Mucosa of rectum (tissue), 2 donors: ENCODE measurements around the gene SLC39A7.

Experiments used
- H3K27ac ChIP-seq, 2 donors: one replicate each; pipeline ENCODE4 v1.7.0; 2013; ENCODE audit warnings: inconsistent platforms in 2 of 2, low read depth in 2 of 2, low read length in 2 of 2
- H3K27me3 ChIP-seq, 2 donors: one replicate each; pipeline ENCODE4 v1.7.0; 2013; ENCODE audit warnings: low read length in 2 of 2; ENCODE audit not compliant: control insufficient read depth in 2 of 2, insufficient read depth in 2 of 2
- H3K36me3 ChIP-seq, 2 donors: one replicate each; pipeline ENCODE4 v1.7.0; 2013; ENCODE audit warnings: low read length in 2 of 2; ENCODE audit not compliant: control insufficient read depth in 2 of 2, insufficient read depth in 2 of 2
- H3K4me1 ChIP-seq, 2 donors: one replicate each; pipeline ENCODE4 v1.7.0; 2013; ENCODE audit warnings: low read length in 2 of 2, mild to moderate bottlenecking in 1 of 2; ENCODE audit not compliant: control insufficient read depth in 2 of 2, insufficient read depth in 2 of 2
- H3K4me3 ChIP-seq, 2 donors: one replicate each; pipeline ENCODE4 v1.7.0; 2013; ENCODE audit warnings: low read length in 2 of 2
- H3K9ac ChIP-seq, 2 donors: one replicate each; pipeline ENCODE4 v1.7.0; 2013; ENCODE audit warnings: low read length in 2 of 2, low read depth in 1 of 2, mild to moderate bottlenecking in 1 of 2
- H3K9me3 ChIP-seq, 2 donors: one replicate each; pipeline ENCODE4 v1.7.0; 2013; ENCODE audit warnings: low read length in 2 of 2; ENCODE audit not compliant: control insufficient read depth in 2 of 2
- donor health status: healthy.
- donor health status: Normal muscosa, but diverticular disease.

The SLC39A7 gene

GRCh38 chr6:33200219-33201146, at the start of gene SLC39A7, which contains the start of gene RXRB:
SLC39A7 (plus strand) TSS chr6:33200867; CDS start chr6:33201246, 379 bp downstream.
RXRB (minus strand) TSS chr6:33200665; CDS start chr6:33200476, 189 bp downstream.
- H3K27me3 ChIP-seq, result no peaks in the 10 kb centered on the region
- H3K4me3 ChIP-seq, result peak within 1 kb of the TSS; percentile 94 to 99
- H3K4me1 ChIP-seq, result peaks cover 37 to 45% of the 10 kb centered on the region in 2 donors
- peak within 1 kb of the TSS; percentile 95 to 98 for H3K9ac ChIP-seq
- no peaks in the 10 kb centered on the region for H3K9me3 ChIP-seq
- H3K27ac ChIP-seq, result peak within 1 kb of the TSS; percentile 97 to 99
- peaks cover 40 to 44% of the 10 kb centered on the region in 2 donors for H3K36me3 ChIP-seq

DNA sequence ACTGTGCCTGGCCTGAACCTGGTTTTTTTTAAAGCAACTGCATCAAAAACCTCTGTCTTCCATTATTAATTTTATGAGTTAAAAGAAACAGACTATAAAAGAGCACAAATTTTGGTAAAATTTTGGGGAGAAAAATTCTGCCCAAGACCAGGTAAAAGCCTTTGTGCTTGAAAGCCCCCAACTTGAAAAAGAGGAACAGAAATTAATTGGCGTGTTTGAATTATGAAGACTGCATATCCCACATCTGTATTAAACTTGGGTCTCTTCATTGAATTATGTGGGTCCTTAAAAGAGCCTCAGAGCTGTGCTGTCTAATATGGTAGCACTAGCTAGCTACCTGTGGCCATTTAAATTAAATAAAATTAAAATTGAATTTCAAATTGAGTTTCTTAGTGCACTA, 49.6 kb upstream of the SLC39A7 start:
- Histone ChIP-seq H3K27ac (no peak overlapping the region), H3K9ac (no peak overlapping the region), H3K27me3 (peaks cover 0 to 3% of the 10 kb centered on the region in 2 donors), H3K4me1 (no peaks in the 10 kb centered on the region), H3K36me3 (no peaks in the 10 kb centered on the region), H3K9me3 (no peaks in the 10 kb centered on the region), H3K4me3 (no peak overlapping the region)

DNA sequence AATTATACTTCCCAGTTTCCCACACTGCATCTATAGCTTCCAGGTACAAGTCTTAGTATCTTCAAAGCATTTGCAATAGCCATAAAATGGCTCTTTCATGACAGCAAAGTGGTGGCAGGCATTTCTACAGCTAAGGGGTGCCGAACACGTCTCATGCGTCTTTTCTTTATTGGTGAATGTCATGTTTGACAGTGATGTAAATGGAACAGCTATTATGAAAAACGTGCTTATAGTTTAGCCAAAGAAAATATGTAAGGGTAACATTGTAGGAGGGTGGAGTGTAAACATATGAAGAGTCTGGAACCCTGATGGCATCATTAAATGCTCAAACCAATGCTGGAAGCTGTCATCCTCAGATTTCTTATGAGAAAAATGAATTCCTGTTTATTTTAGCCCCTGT, 46.3 kb upstream of the SLC39A7 start:
- Histone ChIP-seq H3K9me3 (no peaks in the 10 kb centered on the region), H3K27me3 (peaks cover 0 to 1% of the 10 kb centered on the region in 2 donors), H3K27ac (no peak overlapping the region), H3K4me3 (no peak overlapping the region), H3K4me1 (no peaks in the 10 kb centered on the region), H3K9ac (no peak overlapping the region), H3K36me3 (no peaks in the 10 kb centered on the region)

DNA sequence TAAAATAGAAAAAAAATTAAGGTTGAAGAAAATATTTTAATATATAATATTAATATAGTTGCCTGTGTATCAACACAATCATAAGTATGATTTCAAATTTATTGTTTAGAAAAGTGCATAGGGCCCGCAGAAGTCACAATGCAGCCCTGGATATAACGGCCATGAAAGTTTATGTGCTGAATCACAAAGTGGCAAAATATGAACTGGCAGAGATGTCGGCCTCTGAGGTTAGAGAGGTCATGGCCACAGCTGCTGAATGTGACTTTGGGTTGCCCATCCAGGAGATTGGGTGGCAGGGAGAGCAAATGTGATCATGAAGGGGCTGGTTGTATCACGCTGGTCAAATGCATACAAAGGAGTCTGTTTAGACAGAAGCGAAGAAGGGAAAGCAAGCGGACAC, 44.1 kb upstream of the SLC39A7 start:
- H3K9me3 ChIP-seq, result no peaks in the 10 kb centered on the region
- no peak overlapping the region for H3K27ac ChIP-seq
- H3K27me3 ChIP-seq, result no peaks in the 10 kb centered on the region
- no peaks in the 10 kb centered on the region for H3K36me3 ChIP-seq
- H3K4me1 ChIP-seq, result peaks cover 6% of the 10 kb centered on the region in 2 donors
- H3K4me3 ChIP-seq, result no peak overlapping the region
- H3K9ac ChIP-seq, result no peak overlapping the region

- H3K9me3 ChIP-seq, result no peaks in the 10 kb centered on the region
- no peak overlapping the region for H3K9ac ChIP-seq
- H3K4me1 ChIP-seq, result peaks cover 10% of the 10 kb centered on the region in 2 donors
- no peaks in the 10 kb centered on the region for H3K27me3 ChIP-seq
- H3K27ac ChIP-seq, result no peak overlapping the region
- H3K4me3 ChIP-seq, result no peak overlapping the region
- H3K36me3 ChIP-seq, result no peaks in the 10 kb centered on the region
These were observed 43.7 kb upstream of the SLC39A7 start for GRCh38 chr6:33156964-33157363.

- Histone ChIP-seq H3K27me3 (peaks cover 0 to 2% of the 10 kb centered on the region in 2 donors), H3K9ac (no peak overlapping the region), H3K27ac (no peak overlapping the region), H3K9me3 (no peaks in the 10 kb centered on the region), H3K4me3 (no peak overlapping the region), H3K36me3 (no peaks in the 10 kb centered on the region), H3K4me1 (peaks cover 11 to 12% of the 10 kb centered on the region in 2 donors)
These were observed 40.6 kb upstream of the SLC39A7 start for GRCh38 chr6:33160096-33160495.

- H3K9ac ChIP-seq, result peak overlapping the region in 1 of 2 donors; percentile 78
These were observed 39.8 kb upstream of the SLC39A7 start for GRCh38 chr6:33160728-33161344.

GRCh38 chr6:33161354-33162331, 39.0 kb upstream of the SLC39A7 start:
- Histone ChIP-seq H3K36me3 (no peaks in the 10 kb centered on the region), H3K27ac (peak overlapping the region; percentile 58 to 64), H3K9ac (peak overlapping the region; percentile 34 to 78), H3K27me3 (peaks cover 0 to 2% of the 10 kb centered on the region in 2 donors), H3K4me1 (peaks cover 11 to 12% of the 10 kb centered on the region in 2 donors), H3K9me3 (no peaks in the 10 kb centered on the region), H3K4me3 (peak overlapping the region; percentile 67 to 72)

More at GRCh38 chr6:33160728-33161344, 39.8 kb upstream of the SLC39A7 start:
- peak overlapping the region; percentile 58 to 64 for H3K27ac ChIP-seq
- no peaks in the 10 kb centered on the region for H3K36me3 ChIP-seq
- peak overlapping the region in 1 of 2 donors; percentile 67 for H3K4me3 ChIP-seq
- H3K9me3 ChIP-seq, result no peaks in the 10 kb centered on the region
- peaks cover 11 to 12% of the 10 kb centered on the region in 2 donors for H3K4me1 ChIP-seq
- H3K27me3 ChIP-seq, result peaks cover 0 to 2% of the 10 kb centered on the region in 2 donors

DNA sequence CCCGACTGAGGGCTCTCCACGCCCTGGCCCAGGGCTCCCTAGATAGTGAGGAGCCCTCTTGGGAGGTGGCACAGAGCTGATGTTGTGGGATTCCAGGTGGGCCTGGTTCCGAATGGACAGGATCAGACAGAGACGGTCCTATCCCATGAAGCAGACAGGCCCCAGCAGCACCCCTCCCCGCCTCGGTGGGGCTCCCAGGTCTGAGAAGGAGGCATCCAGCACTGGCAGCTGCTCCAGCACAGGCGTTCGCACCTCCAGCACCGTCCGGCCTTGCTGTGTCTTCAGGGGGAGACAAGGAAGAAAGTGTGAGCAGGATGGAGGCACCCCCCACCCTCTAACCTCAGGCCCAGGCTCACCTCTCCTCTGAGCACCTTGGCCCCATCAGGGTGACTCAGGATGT, 37.1 kb upstream of the SLC39A7 start:
- Histone ChIP-seq H3K4me1 (peaks cover 11 to 12% of the 10 kb centered on the region in 2 donors), H3K4me3 (no peak overlapping the region), H3K36me3 (no peaks in the 10 kb centered on the region), H3K27me3 (peaks cover 0 to 2% of the 10 kb centered on the region in 2 donors), H3K9ac (no peak overlapping the region), H3K27ac (no peak overlapping the region), H3K9me3 (no peaks in the 10 kb centered on the region)
